ENCODE results near the gene BHLHE23.

Gene BHLHE23

DNA sequence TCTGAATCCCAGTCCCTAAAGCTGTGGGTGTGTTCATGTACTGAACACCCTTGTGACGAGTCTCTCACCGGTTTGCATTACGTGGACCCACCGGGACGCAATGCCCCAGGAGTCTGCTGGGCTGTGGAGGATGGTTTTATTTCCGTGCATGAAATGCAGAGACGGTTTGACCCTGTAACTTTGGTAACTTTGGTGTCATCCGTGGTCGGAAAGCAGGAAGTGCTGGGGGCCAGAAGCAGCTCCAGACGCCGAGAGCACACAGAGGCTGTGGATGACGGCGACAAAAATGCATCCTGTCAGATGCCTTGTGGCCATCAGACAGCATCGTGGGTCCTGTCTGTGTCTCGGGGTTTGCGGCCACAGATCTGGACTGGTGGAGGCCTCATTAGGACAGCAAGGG, 7.2 kb downstream of the BHLHE23 start:
- TF ChIP-seq TOX (CRISPR knock-in tag; IDR thresholded peaks at IDR 0.05; ENCODE audit: borderline replicate concordance): no peak
- no peak for TF ChIP-seq ESRRG (CRISPR knock-in tag; IDR thresholded peaks at IDR 0.05)
- no peak for TF ChIP-seq ZC3H10 (CRISPR knock-in tag; IDR thresholded peaks at IDR 0.05)
- no peak for TF ChIP-seq GLIS3 (CRISPR knock-in tag; IDR thresholded peaks at IDR 0.05)
- TF ChIP-seq, protein P1, sequence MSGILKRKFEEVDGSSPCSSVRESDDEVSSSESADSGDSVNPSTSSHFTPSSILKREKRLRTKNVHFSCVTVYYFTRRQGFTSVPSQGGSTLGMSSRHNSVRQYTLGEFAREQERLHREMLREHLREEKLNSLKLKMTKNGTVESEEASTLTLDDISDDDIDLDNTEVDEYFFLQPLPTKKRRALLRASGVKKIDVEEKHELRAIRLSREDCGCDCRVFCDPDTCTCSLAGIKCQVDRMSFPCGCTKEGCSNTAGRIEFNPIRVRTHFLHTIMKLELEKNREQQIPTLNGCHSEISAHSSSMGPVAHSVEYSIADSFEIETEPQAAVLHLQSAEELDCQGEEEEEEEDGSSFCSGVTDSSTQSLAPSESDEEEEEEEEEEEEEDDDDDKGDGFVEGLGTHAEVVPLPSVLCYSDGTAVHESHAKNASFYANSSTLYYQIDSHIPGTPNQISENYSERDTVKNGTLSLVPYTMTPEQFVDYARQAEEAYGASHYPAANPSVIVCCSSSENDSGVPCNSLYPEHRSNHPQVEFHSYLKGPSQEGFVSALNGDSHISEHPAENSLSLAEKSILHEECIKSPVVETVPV (CRISPR knock-in tag; IDR thresholded peaks at IDR 0.05): no peak
- TF ChIP-seq RARB (CRISPR knock-in tag; IDR thresholded peaks at IDR 0.05): no peak
- TF ChIP-seq CSDC2 (CRISPR knock-in tag; IDR thresholded peaks at IDR 0.05): no peak
- TF ChIP-seq, protein P2, sequence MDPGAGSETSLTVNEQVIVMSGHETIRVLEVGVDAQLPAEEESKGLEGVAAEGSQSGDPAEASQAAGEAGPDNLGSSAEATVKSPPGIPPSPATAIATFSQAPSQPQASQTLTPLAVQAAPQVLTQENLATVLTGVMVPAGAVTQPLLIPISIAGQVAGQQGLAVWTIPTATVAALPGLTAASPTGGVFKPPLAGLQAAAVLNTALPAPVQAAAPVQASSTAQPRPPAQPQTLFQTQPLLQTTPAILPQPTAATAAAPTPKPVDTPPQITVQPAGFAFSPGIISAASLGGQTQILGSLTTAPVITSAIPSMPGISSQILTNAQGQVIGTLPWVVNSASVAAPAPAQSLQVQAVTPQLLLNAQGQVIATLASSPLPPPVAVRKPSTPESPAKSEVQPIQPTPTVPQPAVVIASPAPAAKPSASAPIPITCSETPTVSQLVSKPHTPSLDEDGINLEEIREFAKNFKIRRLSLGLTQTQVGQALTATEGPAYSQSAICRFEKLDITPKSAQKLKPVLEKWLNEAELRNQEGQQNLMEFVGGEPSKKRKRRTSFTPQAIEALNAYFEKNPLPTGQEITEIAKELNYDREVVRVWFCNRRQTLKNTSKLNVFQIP (CRISPR knock-in tag; IDR thresholded peaks at IDR 0.05; ENCODE audit: borderline replicate concordance, low read depth): no peak
- no peak for TF ChIP-seq OSR1 (CRISPR knock-in tag; IDR thresholded peaks at IDR 0.05)
- TF ChIP-seq SNAI2 (CRISPR knock-in tag; IDR thresholded peaks at IDR 0.05): no peak
- TF ChIP-seq, protein P3, sequence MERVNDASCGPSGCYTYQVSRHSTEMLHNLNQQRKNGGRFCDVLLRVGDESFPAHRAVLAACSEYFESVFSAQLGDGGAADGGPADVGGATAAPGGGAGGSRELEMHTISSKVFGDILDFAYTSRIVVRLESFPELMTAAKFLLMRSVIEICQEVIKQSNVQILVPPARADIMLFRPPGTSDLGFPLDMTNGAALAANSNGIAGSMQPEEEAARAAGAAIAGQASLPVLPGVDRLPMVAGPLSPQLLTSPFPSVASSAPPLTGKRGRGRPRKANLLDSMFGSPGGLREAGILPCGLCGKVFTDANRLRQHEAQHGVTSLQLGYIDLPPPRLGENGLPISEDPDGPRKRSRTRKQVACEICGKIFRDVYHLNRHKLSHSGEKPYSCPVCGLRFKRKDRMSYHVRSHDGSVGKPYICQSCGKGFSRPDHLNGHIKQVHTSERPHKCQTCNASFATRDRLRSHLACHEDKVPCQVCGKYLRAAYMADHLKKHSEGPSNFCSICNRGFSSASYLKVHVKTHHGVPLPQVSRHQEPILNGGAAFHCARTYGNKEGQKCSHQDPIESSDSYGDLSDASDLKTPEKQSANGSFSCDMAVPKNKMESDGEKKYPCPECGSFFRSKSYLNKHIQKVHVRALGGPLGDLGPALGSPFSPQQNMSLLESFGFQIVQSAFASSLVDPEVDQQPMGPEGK (CRISPR knock-in tag; IDR thresholded peaks at IDR 0.05; ENCODE audit: borderline replicate concordance): no peak
- ATAC-seq: no peak

DNA sequence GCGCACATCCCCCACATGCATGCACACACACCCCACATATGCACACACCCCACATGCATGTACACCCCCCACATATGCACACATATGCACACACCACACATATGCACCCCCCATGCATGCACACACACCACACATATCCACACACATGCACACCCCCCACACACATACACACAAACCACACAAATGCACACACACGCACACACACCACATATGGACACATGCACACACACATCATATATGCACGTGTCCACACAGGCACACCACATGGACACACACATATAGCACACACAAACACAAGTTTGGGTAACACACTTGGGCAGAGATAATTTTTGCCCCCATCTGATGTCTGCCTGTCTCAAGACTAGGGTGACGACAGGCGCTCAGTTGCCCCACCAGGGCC, 8.3 kb downstream of the BHLHE23 start:
- no peak for ATAC-seq
- TF ChIP-seq ZNF70 (CRISPR knock-in tag; IDR thresholded peaks at IDR 0.05) (no peak), TCF4 (CRISPR knock-in tag; IDR thresholded peaks at IDR 0.05; ENCODE audit: borderline replicate concordance) (no peak), SNAI2 (CRISPR knock-in tag; IDR thresholded peaks at IDR 0.05) (no peak), ISL1 (CRISPR knock-in tag; IDR thresholded peaks at IDR 0.05) (no peak), OSR1 (CRISPR knock-in tag; IDR thresholded peaks at IDR 0.05) (no peak), GLIS3 (CRISPR knock-in tag; IDR thresholded peaks at IDR 0.05) (no peak)
- TF ChIP-seq, protein P1 (CRISPR knock-in tag; IDR thresholded peaks at IDR 0.05): no peak

DNA sequence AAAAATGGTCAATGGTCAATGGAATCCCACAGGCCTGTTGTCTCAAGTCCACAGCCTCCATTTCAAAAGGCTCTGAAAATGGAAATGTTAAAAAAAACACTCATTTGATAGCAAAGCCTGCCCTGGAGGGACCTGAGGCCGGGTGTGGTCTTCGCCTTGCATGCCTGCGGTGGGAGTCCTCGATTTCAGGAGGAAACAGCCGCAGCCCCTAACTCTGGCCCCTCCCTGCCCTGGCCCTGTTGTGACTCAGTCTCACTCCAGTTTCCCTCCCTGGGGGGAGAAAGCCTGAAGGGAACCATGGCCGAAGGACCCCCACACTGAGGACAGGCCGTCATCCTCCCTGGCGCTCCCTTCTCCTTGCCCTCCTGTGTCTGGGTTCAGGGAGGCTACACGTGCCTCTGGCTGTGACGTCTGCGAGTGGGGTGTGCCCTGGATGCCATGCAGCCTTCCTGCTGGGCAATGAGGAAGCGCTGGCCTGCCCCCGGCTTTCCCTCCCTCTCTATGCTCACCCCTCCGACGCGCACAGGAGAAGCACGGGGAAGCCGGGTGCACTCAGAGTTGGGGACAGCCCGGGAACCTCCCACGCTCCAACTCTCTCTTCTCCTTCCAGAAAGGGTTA, 9.2 kb downstream of the BHLHE23 start:
- ATAC-seq: 0 out of 3 replicates have a peak, but pooled peaks have one; percentile 13
- TF ChIP-seq PPARA (CRISPR knock-in tag; IDR thresholded peaks at IDR 0.05; ENCODE audit: borderline replicate concordance) (no peak), ZNF70 (CRISPR knock-in tag; IDR thresholded peaks at IDR 0.05) (no peak), SNAI2 (CRISPR knock-in tag; IDR thresholded peaks at IDR 0.05) (no peak), TOX (CRISPR knock-in tag; IDR thresholded peaks at IDR 0.05; ENCODE audit: borderline replicate concordance) (no peak), GLIS3 (CRISPR knock-in tag; IDR thresholded peaks at IDR 0.05) (no peak)

DNA sequence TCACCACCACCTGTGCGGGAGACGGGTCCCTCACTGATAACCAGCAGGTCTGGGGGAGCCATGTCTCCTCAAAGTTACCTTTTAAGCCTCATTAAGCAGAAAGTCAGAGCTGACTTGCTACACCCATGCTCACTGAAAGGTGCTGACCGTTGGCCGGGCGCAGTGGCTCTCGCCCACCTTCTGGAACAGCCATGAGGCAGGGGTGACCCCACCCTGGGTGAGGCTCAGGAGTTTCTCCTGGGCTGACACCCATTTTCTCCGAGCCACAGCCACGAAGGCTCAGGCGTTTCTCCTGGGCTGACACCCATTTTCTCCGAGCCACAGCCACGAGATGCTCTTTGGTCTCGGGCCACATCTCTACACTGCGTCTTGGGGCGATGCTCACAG, 10.2 kb downstream of the BHLHE23 start:
- no peak for ATAC-seq
- no peak for TF ChIP-seq RARB (CRISPR knock-in tag; IDR thresholded peaks at IDR 0.05)
- no peak for TF ChIP-seq PPARA (CRISPR knock-in tag; IDR thresholded peaks at IDR 0.05; ENCODE audit: borderline replicate concordance)
- no peak for TF ChIP-seq ZNF8 (CRISPR knock-in tag; IDR thresholded peaks at IDR 0.05)
- no peak for TF ChIP-seq ZFP3 (CRISPR knock-in tag; IDR thresholded peaks at IDR 0.05)
- no peak for TF ChIP-seq ZNF565 (CRISPR knock-in tag; conservative IDR thresholded peaks at IDR 0.05; ENCODE audit: low read depth)
- no peak for TF ChIP-seq ARNTL (CRISPR knock-in tag; IDR thresholded peaks at IDR 0.05; ENCODE audit: borderline replicate concordance, low read depth)
- no peak for TF ChIP-seq ISL1 (CRISPR knock-in tag; IDR thresholded peaks at IDR 0.05)
- no peak for TF ChIP-seq CSDC2 (CRISPR knock-in tag; IDR thresholded peaks at IDR 0.05)
- TF ChIP-seq BACH2 (CRISPR knock-in tag; IDR thresholded peaks at IDR 0.05; ENCODE audit: borderline replicate concordance): no peak
- TF ChIP-seq TOX (CRISPR knock-in tag; IDR thresholded peaks at IDR 0.05; ENCODE audit: borderline replicate concordance): no peak
- TF ChIP-seq, protein P4, sequence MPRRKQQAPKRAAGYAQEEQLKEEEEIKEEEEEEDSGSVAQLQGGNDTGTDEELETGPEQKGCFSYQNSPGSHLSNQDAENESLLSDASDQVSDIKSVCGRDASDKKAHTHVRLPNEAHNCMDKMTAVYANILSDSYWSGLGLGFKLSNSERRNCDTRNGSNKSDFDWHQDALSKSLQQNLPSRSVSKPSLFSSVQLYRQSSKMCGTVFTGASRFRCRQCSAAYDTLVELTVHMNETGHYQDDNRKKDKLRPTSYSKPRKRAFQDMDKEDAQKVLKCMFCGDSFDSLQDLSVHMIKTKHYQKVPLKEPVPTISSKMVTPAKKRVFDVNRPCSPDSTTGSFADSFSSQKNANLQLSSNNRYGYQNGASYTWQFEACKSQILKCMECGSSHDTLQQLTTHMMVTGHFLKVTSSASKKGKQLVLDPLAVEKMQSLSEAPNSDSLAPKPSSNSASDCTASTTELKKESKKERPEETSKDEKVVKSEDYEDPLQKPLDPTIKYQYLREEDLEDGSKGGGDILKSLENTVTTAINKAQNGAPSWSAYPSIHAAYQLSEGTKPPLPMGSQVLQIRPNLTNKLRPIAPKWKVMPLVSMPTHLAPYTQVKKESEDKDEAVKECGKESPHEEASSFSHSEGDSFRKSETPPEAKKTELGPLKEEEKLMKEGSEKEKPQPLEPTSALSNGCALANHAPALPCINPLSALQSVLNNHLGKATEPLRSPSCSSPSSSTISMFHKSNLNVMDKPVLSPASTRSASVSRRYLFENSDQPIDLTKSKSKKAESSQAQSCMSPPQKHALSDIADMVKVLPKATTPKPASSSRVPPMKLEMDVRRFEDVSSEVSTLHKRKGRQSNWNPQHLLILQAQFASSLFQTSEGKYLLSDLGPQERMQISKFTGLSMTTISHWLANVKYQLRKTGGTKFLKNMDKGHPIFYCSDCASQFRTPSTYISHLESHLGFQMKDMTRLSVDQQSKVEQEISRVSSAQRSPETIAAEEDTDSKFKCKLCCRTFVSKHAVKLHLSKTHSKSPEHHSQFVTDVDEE (CRISPR knock-in tag; IDR thresholded peaks at IDR 0.05): no peak
- no peak for TF ChIP-seq ZC3H10 (CRISPR knock-in tag; IDR thresholded peaks at IDR 0.05)
- TF ChIP-seq, protein P5, sequence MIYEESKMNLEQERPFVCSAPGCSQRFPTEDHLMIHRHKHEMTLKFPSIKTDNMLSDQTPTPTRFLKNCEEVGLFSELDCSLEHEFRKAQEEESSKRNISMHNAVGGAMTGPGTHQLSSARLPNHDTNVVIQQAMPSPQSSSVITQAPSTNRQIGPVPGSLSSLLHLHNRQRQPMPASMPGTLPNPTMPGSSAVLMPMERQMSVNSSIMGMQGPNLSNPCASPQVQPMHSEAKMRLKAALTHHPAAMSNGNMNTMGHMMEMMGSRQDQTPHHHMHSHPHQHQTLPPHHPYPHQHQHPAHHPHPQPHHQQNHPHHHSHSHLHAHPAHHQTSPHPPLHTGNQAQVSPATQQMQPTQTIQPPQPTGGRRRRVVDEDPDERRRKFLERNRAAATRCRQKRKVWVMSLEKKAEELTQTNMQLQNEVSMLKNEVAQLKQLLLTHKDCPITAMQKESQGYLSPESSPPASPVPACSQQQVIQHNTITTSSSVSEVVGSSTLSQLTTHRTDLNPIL (CRISPR knock-in tag; IDR thresholded peaks at IDR 0.05; ENCODE audit: low read depth): no peak
- TF ChIP-seq ZNF70 (CRISPR knock-in tag; IDR thresholded peaks at IDR 0.05): no peak
- TF ChIP-seq, protein P1 (CRISPR knock-in tag; IDR thresholded peaks at IDR 0.05): no peak
- no peak for TF ChIP-seq OSR1 (CRISPR knock-in tag; IDR thresholded peaks at IDR 0.05)
- TF ChIP-seq ZFP30 (CRISPR knock-in tag; IDR thresholded peaks at IDR 0.05): no peak
- no peak for TF ChIP-seq SNAI2 (CRISPR knock-in tag; IDR thresholded peaks at IDR 0.05)
